Skeletal muscle cell (primary cell): ENCODE data around the gene TMEM63B.
A peak's percentile ranks its signal among the peaks of the same experiment; 100 is the strongest.
"Not testable (repeated sequence)": the region's sequence is repeated elsewhere in the genome, so short reads cannot be mapped to it uniquely, and the experiment has no call there.

Experiments
- DNase-seq: peaks from one replicate; pipeline ENCODE4 v3.0.0-alpha.2; 2010; ENCODE audit warnings: low read depth
- H3K4me3 ChIP-seq: 2 replicates; pipeline ENCODE4 v1.5.1; 2011; ENCODE audit warnings: low read depth, mild to moderate bottlenecking, control low read depth, low read length, moderate library complexity

TMEM63B gene

GRCh38 chr6:44162876-44163625 is 35.7 kb downstream of the TMEM63B start:
- no peak for DNase-seq

GRCh38 chr6:44166116-44166515 is 38.8 kb downstream of the TMEM63B start:
- no peak overlapping the region for H3K4me3 ChIP-seq
- no peak for DNase-seq

More at GRCh38 chr6:44162876-44163625, 35.7 kb downstream of the TMEM63B start:
- H3K4me3 ChIP-seq, result no peak overlapping the region

DNA sequence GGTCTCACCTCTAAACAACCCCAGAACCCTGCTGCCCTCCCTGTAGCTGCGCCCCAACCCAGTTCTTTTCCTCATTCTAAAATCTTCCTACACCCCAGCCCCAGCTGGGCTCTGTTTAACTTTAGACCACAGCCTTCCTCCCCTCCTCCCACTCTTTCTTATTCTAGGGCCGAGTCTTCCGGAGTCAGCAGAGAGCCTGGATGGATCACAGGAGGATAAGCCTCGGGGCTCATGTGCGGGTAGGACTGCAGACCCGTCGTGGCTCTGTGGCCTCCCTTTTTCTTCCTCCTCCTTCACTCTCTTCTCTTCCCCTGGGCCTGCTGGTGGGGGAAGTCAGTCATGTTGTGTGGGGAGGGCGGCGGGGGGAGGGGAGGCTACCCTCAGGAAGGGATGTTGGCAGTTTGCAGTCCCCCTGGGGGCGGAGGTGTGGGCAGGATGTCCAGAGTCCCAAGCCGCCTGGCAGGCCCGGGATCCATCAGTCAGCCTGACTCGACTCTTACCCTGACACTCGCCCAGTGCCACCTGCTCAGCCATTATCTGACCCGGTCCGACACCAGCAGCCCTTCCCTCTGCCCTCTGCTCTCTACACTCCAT is 39.3 kb downstream of the TMEM63B start:
- H3K4me3 ChIP-seq, result no peak overlapping the region
- DNase-seq, result no peak

- no peak overlapping the region for H3K4me3 ChIP-seq
- DNase-seq, result no peak
These were observed 40.2 kb downstream of the TMEM63B start for GRCh38 chr6:44167567-44167966.

DNA sequence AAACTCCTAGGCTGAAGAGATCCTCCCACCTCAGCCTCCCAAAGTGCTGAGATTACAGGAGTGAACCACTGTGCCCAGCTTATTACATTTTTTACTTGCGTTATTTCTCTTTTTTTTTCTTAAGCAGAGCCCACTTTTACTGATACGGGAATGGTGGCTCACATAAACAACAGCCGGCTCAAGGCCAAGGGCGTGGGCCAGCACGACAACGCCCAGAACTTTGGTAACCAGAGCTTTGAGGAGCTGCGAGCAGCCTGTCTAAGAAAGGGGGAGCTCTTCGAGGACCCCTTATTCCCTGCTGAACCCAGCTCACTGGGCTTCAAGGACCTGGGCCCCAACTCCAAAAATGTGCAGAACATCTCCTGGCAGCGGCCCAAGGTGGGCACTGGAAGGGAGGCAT is 41.8 kb downstream of the TMEM63B start:
- H3K4me3 ChIP-seq, result no peak overlapping the region
- no peak for DNase-seq

- no peak overlapping the region for H3K4me3 ChIP-seq
- DNase-seq, result no peak
These were observed 42.7 kb downstream of the TMEM63B start for GRCh38 chr6:44169886-44170570.

DNA sequence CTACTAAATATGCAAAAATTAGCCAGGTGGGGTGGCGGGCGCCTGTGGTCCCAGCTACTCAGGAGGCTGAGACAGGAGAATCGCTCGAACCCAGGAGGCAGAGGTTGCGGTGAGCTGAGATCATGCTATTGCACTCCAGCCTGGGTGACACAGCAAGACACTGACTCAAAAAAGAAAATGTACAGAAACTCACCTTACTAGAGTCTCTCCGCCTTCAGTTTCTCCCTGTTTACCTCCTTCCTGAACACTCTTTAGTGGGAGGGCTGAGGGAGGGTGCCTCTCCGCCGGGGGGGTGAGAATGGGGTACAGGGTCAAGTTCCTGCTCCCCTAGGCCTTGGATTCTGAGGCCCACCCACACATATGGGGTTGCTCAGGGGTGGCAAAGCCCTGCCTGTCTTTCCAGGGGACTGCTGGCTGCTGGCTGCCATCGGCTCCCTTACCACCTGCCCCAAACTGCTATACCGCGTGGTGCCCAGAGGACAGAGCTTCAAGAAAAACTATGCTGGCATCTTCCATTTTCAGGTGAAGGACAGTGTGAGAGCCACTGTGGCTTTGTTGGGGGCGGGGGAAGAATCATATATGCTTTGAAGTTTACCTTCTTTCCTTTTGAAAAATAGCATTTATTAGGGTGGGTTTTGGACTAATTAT is 44.7 kb downstream of the TMEM63B start:
- H3K4me3 ChIP-seq, result no peak overlapping the region
- no peak for DNase-seq

DNA sequence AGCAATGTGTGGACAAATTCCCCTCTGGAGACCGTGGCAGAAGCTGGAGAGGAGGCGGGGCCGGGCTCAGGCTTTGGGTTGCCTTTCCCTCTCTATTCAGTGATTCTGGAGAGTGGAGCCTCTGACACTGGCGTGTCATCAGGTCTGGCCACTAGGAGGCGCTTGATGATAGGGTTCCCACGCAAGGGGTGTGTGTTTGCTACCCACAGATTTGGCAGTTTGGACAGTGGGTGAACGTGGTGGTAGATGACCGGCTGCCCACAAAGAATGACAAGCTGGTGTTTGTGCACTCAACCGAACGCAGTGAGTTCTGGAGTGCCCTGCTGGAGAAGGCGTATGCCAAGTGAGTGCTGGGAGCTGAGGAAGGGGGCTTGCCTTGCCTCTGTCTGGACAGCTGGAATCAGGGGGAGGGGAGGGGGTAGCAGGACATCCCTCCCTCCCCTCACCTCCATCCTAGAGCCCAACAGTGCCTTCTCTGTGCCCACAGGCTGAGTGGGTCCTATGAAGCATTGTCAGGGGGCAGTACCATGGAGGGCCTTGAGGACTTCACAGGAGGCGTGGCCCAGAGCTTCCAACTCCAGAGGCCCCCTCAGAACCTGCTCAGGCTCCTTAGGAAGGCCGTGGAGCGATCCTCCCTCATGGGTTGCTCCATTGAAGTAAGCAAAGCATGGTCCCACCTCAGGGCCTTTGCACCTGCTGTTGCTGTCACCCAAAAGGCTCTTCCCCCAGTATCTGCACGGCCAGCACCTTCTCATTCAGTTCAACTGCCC is 45.6 kb downstream of the TMEM63B start:
- no peak overlapping the region for H3K4me3 ChIP-seq
- peak; percentile 28 for DNase-seq

DNA sequence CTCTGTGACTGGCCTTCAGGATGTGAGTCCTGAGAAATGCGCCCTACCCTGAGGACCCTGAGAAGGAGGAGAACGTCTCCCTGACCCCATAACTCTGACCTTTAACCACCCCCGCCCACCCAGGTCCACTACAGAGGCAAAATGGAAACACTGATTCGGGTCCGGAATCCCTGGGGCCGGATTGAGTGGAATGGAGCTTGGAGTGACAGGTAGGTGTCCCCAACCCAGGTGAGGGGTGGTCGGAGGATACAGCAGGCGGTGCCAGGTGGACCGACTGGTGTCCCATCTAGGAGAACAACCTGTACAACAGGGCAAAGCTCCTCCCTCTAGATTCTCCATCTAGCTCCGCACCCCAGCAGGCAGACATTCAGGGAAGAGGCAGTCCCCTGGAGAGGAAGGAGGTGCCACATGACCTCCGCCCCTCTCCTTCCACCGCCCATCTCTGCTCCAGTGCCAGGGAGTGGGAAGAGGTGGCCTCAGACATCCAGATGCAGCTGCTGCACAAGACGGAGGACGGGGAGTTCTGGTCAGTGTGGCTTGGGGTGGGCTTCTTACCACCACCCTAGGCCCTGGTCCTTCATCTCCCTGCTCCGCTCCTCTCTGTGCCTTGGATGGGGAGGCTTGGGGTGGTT is 48.9 kb downstream of the TMEM63B start:
- DNase-seq, result no peak
- H3K4me3 ChIP-seq, result no peak overlapping the region

DNA sequence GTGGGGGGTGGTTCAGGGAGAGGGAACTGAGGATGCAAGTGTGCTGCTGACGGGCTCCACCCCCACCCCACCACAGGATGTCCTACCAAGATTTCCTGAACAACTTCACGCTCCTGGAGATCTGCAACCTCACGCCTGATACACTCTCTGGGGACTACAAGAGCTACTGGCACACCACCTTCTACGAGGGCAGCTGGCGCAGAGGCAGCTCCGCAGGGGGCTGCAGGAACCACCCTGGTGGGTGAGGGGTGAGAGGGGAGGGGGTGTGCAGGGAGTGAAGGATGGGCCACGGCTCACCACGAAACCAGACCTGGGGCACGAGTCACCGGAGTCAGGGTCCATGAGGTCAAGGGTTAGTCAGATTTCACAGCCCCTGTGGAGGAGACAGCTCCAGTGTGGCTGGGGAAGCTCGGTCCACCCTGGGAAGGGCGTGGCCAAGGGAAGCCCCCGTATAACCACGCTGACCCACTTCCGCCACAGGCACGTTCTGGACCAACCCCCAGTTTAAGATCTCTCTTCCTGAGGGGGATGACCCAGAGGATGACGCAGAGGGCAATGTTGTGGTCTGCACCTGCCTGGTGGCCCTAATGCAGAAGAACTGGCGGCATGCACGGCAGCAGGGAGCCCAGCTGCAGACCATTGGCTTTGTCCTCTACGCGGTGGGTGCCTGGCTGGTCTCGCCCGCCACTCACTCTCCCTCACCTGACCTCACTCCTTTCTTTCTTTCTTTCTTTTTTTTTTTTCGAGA is 49.6 kb downstream of the TMEM63B start:
- no peak for DNase-seq

DNA sequence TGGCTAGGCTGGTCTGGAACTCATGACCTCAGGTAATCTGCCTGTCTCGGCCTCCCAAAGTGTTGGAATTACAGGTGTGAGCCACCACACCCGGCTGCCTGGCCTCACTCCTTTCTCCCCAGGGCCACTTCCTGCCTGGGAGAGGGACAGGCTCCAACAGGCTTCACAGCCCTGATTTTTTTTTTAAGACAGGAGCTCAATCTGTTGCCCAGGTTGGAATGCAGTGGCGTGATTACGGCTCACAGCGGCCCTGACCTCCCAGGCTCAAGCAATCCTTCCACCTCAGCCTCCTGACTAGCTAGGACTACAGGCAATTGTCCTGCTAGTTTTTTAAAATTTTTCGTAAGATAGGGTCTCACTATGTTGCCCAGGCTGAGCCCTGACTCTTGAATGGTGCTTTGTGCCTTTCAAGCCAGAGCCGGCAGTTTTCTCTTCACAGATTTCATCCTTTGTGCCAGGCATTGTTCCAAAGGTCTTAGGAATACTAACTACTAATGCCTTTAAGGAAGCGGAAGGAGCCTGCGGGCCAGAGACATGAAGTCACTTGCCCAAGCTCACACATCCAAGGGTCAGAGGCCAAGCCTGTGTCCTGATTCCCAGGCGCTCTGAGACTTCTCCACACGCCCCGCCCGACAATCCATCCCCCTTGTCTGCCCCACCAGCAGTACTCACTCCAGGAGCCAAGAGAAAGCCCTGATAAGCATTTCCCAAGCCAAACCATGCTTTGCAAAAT is 50.5 kb downstream of the TMEM63B start:
- no peak for DNase-seq

More for the DNA sequence above, 49.6 kb downstream of the TMEM63B start:
- no peak overlapping the region for H3K4me3 ChIP-seq

GRCh38 chr6:44178424-44179071 is 51.2 kb downstream of the TMEM63B start:
- no peak for DNase-seq
- H3K4me3 ChIP-seq, result no peak overlapping the region

More for the DNA sequence above, 50.5 kb downstream of the TMEM63B start:
- no peak overlapping the region for H3K4me3 ChIP-seq

DNA sequence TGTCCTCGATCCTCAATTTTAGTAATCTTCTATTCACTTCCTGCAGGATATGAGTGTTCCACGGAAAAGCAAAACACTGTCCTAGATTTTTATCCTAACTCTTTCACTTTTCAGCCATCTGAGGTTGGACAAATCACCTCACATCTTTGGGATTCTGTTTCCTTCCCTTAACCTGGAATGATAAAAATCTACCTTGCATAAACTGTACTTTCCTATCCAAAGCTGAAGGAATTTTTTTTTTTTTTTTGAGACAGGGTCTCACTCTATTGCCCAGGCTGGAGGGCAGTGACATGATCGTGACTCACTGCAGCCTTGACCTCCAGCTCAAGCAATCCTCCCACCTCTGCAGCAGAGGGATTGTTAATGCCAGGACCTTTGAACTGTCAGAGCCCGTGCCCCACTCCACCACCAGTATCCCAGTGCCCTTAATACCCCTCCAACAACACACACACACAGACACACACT is 51.8 kb downstream of the TMEM63B start:
- H3K4me3 ChIP-seq, result no peak overlapping the region

DNA sequence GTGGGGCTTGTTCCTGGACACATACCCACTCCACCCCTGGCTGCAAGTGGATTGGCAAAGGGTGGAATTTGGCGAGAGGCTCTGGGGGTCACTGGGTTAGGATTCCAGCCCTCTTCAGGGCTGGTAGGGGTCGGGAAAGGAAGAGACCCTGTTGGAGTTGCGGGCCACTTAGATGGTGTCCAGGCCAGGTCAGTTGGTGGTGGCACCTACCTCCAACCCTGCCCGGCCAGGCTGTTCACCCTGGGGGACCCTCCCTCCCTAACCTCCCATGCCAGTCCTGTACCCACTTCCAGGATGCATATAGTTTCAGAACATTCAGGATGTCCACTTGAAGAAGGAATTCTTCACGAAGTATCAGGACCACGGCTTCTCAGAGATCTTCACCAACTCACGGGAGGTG is 52.3 kb downstream of the TMEM63B start:
- no peak overlapping the region for H3K4me3 ChIP-seq
- DNase-seq, result no peak

More for the DNA sequence above, 51.8 kb downstream of the TMEM63B start:
- no peak for DNase-seq

DNA sequence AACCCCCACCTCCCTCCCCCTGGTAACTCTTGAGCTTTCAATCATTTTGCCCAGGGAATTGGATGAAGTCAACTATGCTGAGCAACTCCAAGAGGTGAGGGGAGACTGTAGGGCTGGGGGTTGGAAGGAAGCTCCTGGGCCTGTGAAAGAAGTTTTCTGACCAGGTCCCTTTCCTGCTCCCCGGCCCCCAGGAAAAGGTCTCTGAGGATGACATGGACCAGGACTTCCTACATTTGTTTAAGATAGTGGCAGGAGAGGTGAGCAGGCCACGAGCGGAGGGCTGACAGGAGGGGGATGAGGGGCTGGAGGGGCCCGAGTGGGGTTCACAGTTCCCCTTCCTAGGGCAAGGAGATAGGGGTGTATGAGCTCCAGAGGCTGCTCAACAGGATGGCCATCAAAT is 53.1 kb downstream of the TMEM63B start:
- no peak overlapping the region for H3K4me3 ChIP-seq
- no peak for DNase-seq

GRCh38 chr6:44180886-44181285 is 53.5 kb downstream of the TMEM63B start:
- no peak overlapping the region for H3K4me3 ChIP-seq
- no peak for DNase-seq

DNA sequence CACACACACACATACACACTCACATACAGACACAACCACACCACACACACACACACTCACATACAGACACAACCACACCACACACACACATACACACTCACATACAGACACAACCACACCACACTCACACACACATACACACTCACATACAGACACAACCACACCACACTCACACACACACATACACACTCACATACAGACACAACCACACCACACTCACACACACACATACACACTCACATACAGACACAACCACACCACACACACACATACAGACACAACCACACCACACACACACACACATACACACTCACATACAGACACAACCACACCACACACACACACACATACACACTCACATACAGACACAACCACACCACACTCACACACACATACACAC is 54.4 kb downstream of the TMEM63B start:
- DNase-seq, H3K4me3 ChIP-seq: not testable (repeated sequence)
